Small intestine (tissue), 7 donors: ENCODE results near the gene NREP. TPM values are rescaled to one million over a fixed set of nuclear protein-coding genes. Genes with fewer than 3 reads are reported as not detected.
A peak's percentile ranks its signal among the peaks of the same experiment; 100 is the strongest.

Experiments
- DNase-seq, 2 donors: peaks; one replicate each; pipeline versions ENCODE4 v3.0.0 to v3.0.0-alpha.2; 2013
- FAIRE-seq: peaks from 2 replicates; lab custom pipeline; 2012; peaks lifted over from hg19 to GRCh38; lab: Jason Lieb, UNC
- H3K27ac ChIP-seq, 3 donors: one replicate each; pipeline ENCODE4 v1.5.1; 2013; ENCODE audit warnings: low read length in 2 of 3, mild to moderate bottlenecking in 2 of 3, control low read depth in 1 of 3, inconsistent platforms in 1 of 3, low read depth in 1 of 3, moderate library complexity in 1 of 3
- H3K27me3 ChIP-seq, 3 donors: one replicate each; pipeline ENCODE4 v1.6.1; 2013; ENCODE audit warnings: low read length in 3 of 3, inconsistent platforms in 1 of 3; ENCODE audit not compliant: control insufficient read depth in 3 of 3, insufficient read depth in 3 of 3
- H3K36me3 ChIP-seq, 3 donors: one replicate each; pipeline ENCODE4 v1.6.1; 2013; ENCODE audit warnings: low read length in 3 of 3, inconsistent platforms in 1 of 3, low read depth in 1 of 3, mild to moderate bottlenecking in 1 of 3, moderate library complexity in 1 of 3; ENCODE audit not compliant: control insufficient read depth in 3 of 3, insufficient read depth in 2 of 3
- H3K4me1 ChIP-seq, 3 donors: one replicate each; pipeline ENCODE4 v1.6.1; 2013; ENCODE audit warnings: low read length in 2 of 3, inconsistent platforms in 1 of 3, low read depth in 1 of 3, mild to moderate bottlenecking in 1 of 3, moderate library complexity in 1 of 3; ENCODE audit not compliant: control insufficient read depth in 3 of 3, insufficient read depth in 2 of 3
- H3K4me3 ChIP-seq, 3 donors: one replicate each; pipeline ENCODE4 v1.5.1; 2013; ENCODE audit warnings: low read length in 3 of 3, control low read depth in 1 of 3, inconsistent platforms in 1 of 3, low read depth in 1 of 3, mild to moderate bottlenecking in 1 of 3, moderate library complexity in 1 of 3
- H3K9me3 ChIP-seq, 2 donors: one replicate each; pipeline ENCODE4 v1.6.1; 2013; ENCODE audit warnings: low read depth in 1 of 2, low read length in 1 of 2; ENCODE audit not compliant: control insufficient read depth in 2 of 2, insufficient read depth in 1 of 2
- WGBS, 3 donors: extraction: QIAGEN DNeasy Blood & Tissue Kit; methylation state at CpG; one replicate each; pipeline ENCODE4 v1.1.7; 2013; 5-methylcytosine and 5-hydroxymethylcytosine counted together
- polyA plus RNA-seq, 4 donors: library from polyadenylated mRNA; stranded (reverse) in 3 of 4; unstranded in 1 of 4; fragments of 200-250 nt in 3 of 4; fragments of 120-200 nt in 1 of 4; gene quantifications; one replicate each; pipeline versions ENCODE4 v1.2.1 to v1.2.3, GENCODE V29; 2013
- donor health status: healthy with polysubstance abuse.
- donor health status: control.
- donor health status: control.
- donor health status: Bipolar disorder and iron deficiency.
- donor health status: healthy.

Gene NREP
- polyA plus RNA-seq, 4 donors = 1.8 to 107 (median 10.0) TPM

GRCh38 chr5:111742177-111742994 is 14.6 kb downstream of the NREP start:
- peak; percentile 15 to 35 for DNase-seq
- peaks cover 0 to 24% (median 4%) of the 10 kb centered on the region in 3 donors for H3K4me1 ChIP-seq
- WGBS, 3 donors = 23 to 33% (median 30%) methylated on average over 10 of the region's 10 CpGs
- no peaks in the 10 kb centered on the region for H3K27me3 ChIP-seq
- no peak for FAIRE-seq
- H3K27ac ChIP-seq = peak overlapping the region in 1 of 3 donors; percentile 53
- H3K36me3 ChIP-seq = no peaks in the 10 kb centered on the region
- H3K9me3 ChIP-seq = no peaks in the 10 kb centered on the region
- no peak overlapping the region for H3K4me3 ChIP-seq

DNA sequence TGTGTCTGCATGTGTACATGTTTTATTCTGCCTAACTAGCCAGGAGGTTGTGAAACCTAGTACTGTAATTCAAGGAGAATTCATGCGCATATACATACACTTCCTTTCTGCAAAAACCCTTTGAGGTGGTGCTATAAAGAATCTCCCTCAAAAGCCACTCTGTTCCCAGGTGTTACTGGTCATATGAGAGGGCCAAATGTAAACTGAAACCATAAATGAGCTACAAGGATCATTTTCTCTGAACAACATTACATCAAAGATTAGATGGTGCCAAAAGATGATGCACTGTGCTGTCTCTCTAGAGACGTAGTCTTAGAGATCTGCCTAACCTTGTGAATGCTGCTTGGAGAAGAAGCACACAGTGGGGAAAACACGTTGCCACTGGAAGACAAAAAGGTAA is 15.7 kb downstream of the NREP start:
- H3K36me3 ChIP-seq = no peaks in the 10 kb centered on the region
- no peaks in the 10 kb centered on the region for H3K27me3 ChIP-seq
- no peak overlapping the region for H3K27ac ChIP-seq
- no peak for FAIRE-seq
- DNase-seq = no peak
- 51 to 60% (median 56%) methylated on average over 3 of the region's 3 CpGs for WGBS, 3 donors
- peaks cover 0 to 24% (median 4%) of the 10 kb centered on the region in 3 donors for H3K4me1 ChIP-seq
- H3K4me3 ChIP-seq = no peak overlapping the region
- H3K9me3 ChIP-seq = no peaks in the 10 kb centered on the region

GRCh38 chr5:111739416-111739815 is 17.6 kb downstream of the NREP start:
- Histone ChIP-seq H3K27me3 (no peaks in the 10 kb centered on the region), H3K36me3 (no peaks in the 10 kb centered on the region), H3K9me3 (no peaks in the 10 kb centered on the region), H3K4me3 (no peak overlapping the region), H3K27ac (no peak overlapping the region), H3K4me1 (peaks cover 0 to 24% (median 4%) of the 10 kb centered on the region in 3 donors)
- WGBS, 3 donors = 82 to 93% (median 87%) methylated on average over 3 of the region's 3 CpGs
- no peak for FAIRE-seq
- DNase-seq = no peak

- H3K9me3 ChIP-seq = no peaks in the 10 kb centered on the region
- FAIRE-seq = no peak
- peaks cover 0 to 19% (median 4%) of the 10 kb centered on the region in 3 donors for H3K4me1 ChIP-seq
- H3K4me3 ChIP-seq = no peak overlapping the region
- 61 to 70% (median 62%) methylated on average over 5 of the region's 5 CpGs for WGBS, 3 donors
- peaks cover 0 to 7% (median 0%) of the 10 kb centered on the region in 3 donors for H3K36me3 ChIP-seq
- DNase-seq = peak; percentile 18 to 69
- no peaks in the 10 kb centered on the region for H3K27me3 ChIP-seq
- no peak overlapping the region for H3K27ac ChIP-seq
Observed at GRCh38 chr5:111738118-111738517, 18.9 kb downstream of the NREP start.

DNA sequence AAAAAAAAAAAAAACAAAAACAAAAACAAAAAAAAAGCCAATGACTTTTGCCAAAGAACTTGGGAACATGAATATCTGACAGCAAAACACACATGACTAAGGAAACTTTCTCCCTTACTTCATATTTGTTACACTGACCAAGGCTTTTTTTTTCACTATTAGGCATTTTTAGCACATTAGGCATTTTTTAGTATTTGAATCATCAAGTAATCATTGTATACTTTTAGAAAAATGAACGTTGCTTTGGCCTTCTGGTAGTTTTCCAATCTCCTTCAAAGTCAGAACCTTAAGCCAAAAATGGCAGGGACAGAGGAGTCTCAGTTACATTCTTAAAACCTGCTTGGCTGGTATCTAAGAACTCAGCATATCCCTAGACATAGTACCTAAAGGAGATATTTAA is 19.3 kb downstream of the NREP start:
- no peaks in the 10 kb centered on the region for H3K27me3 ChIP-seq
- DNase-seq = no peak
- FAIRE-seq = no peak
- H3K9me3 ChIP-seq = no peaks in the 10 kb centered on the region
- H3K4me1 ChIP-seq = peaks cover 0 to 16% (median 4%) of the 10 kb centered on the region in 3 donors
- H3K4me3 ChIP-seq = no peak overlapping the region
- H3K36me3 ChIP-seq = peaks cover 0 to 7% (median 0%) of the 10 kb centered on the region in 3 donors
- WGBS, 3 donors = 13 to 33% (median 16%) methylated on average over 1 of the region's 1 CpG
- no peak overlapping the region for H3K27ac ChIP-seq

- no peak for DNase-seq
- Histone ChIP-seq H3K27me3 (no peaks in the 10 kb centered on the region), H3K4me3 (no peak overlapping the region), H3K4me1 (peaks cover 0 to 7% (median 0%) of the 10 kb centered on the region in 3 donors), H3K27ac (no peak overlapping the region), H3K36me3 (peaks cover 0 to 12% (median 0%) of the 10 kb centered on the region in 3 donors), H3K9me3 (no peaks in the 10 kb centered on the region)
- WGBS, 3 donors = 61 to 84% (median 80%) methylated on average over 8 of the region's 8 CpGs
- FAIRE-seq = no peak
Observed at GRCh38 chr5:111735583-111736270, 21.3 kb downstream of the NREP start.

DNA sequence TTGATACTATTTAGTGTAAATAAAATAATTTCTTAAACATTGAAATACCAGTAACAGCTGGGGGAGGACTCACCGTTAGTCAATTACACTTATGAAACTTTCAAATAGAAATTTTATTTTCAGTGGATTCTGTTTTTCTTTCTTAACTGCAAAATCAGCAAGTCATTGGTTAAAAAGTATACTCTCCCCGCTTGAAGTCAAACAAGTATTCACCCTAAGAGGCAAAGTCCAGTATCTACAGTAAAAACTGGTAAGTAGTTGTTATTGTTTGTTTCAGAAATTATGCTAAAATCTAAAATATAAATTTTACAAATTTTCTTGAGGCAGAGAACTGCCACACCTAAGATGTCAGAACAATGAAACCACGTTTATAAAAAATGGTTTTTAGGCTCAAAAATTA is 22.4 kb downstream of the NREP start:
- Histone ChIP-seq H3K27me3 (no peaks in the 10 kb centered on the region), H3K4me1 (peaks cover 0 to 7% (median 0%) of the 10 kb centered on the region in 3 donors), H3K36me3 (peaks cover 0 to 14% (median 0%) of the 10 kb centered on the region in 3 donors), H3K4me3 (no peak overlapping the region), H3K27ac (no peak overlapping the region), H3K9me3 (no peaks in the 10 kb centered on the region)
- DNase-seq (no peak), FAIRE-seq (no peak)
- 61 to 65% (median 62%) methylated on average over 3 of the region's 3 CpGs for WGBS, 3 donors

GRCh38 chr5:111734013-111734412 is 23.0 kb downstream of the NREP start:
- Histone ChIP-seq H3K27me3 (no peaks in the 10 kb centered on the region), H3K27ac (no peak overlapping the region), H3K36me3 (peaks cover 0 to 14% (median 0%) of the 10 kb centered on the region in 3 donors), H3K4me3 (no peak overlapping the region), H3K9me3 (no peaks in the 10 kb centered on the region), H3K4me1 (peaks cover 0 to 7% (median 0%) of the 10 kb centered on the region in 3 donors)
- FAIRE-seq = no peak
- DNase-seq = no peak
- WGBS, 3 donors = 75 to 91% (median 81%) methylated on average over 5 of the region's 6 CpGs
